Endothelial cell of umbilical vein (primary cell): ENCODE data around the gene POU2AF3. TPM values are rescaled to one million over a fixed set of nuclear protein-coding genes. Genes with fewer than 3 reads are reported as not detected.

Experiments used
- BruUV-seq: library from RNA; stranded (reverse); fragments of 400-500 nt; replicated peaks from 2 replicates; lab custom pipeline; 2021; lab: Mats Ljungman, UMichigan
- CTCF ChIA-PET: fragments of 300-600, 350-600 bp; sonication (Branson Sonifier 250); formaldehyde crosslinking; loops from one replicate; lab custom pipeline; 2021; ENCODE audit warnings: antibody characterized with exemption, inconsistent platforms; lab: Charles Lee
- POLR2A ChIA-PET: fragments of 300-600, 350-600 bp; sonication (Branson Sonifier 250); formaldehyde crosslinking; loops from one replicate; lab custom pipeline; 2021; ENCODE audit warnings: antibody characterized with exemption, inconsistent platforms; lab: Charles Lee
- DNase-seq: peaks from one replicate; pipeline ENCODE4 v3.0.0-alpha.2; 2011; ENCODE audit warnings: low read depth, low spot score
- FAIRE-seq: peaks from 2 replicates; lab custom pipeline; 2011; peaks lifted over from hg19 to GRCh38; lab: Jason Lieb, UNC
- H2AFZ ChIP-seq: 2 replicates; pipeline ENCODE4 v1.6.0; 2012; ENCODE audit warnings: low read depth, low read length, control low read depth, inconsistent platforms
- H3K27ac ChIP-seq: 2 replicates; pipeline ENCODE4 v1.5.1; 2011; ENCODE audit warnings: low read depth, mild to moderate bottlenecking, control low read depth, low read length, moderate library complexity; ENCODE audit not compliant: insufficient read depth
- H3K27me3 ChIP-seq, 2 experiments: 2 replicates each; pipeline versions ENCODE4 v1.6.0 to v1.6.1; 2011; ENCODE audit warnings: low read length in 2 of 2, mixed read lengths in 1 of 2; ENCODE audit not compliant: control insufficient read depth in 2 of 2, insufficient read depth in 2 of 2
- H3K36me3 ChIP-seq, 2 experiments: 2 replicates in 1 of 2; 3 replicates in 1 of 2; pipeline ENCODE4 v1.5.1; 2011; ENCODE audit warnings: low read length in 2 of 2, mild to moderate bottlenecking in 1 of 2, moderate library complexity in 1 of 2; ENCODE audit not compliant: control insufficient read depth in 2 of 2, insufficient read depth in 2 of 2; ENCODE audit errors: extremely low read depth in 1 of 2
- H3K4me1 ChIP-seq: 3 replicates; pipeline ENCODE4 v1.5.1; 2011; ENCODE audit warnings: mild to moderate bottlenecking, low read length; ENCODE audit not compliant: control insufficient read depth, insufficient read depth; ENCODE audit errors: extremely low read depth
- H3K4me2 ChIP-seq: 2 replicates; pipeline ENCODE4 v1.6.1; 2011; ENCODE audit warnings: low read length, control low read depth, mixed read lengths; ENCODE audit not compliant: insufficient read depth
- H3K4me3 ChIP-seq, 3 experiments: fragments of 200-600 bp in 1 of 3; sonication (generic), shearing (Covaris generic) in 1 of 3; replicated peaks in 1 of 3; 2 replicates each; pipeline ENCODE4 v1.5.1; 2011 to 2016; ENCODE audit warnings: control low read depth in 3 of 3, low read length in 3 of 3, mild to moderate bottlenecking in 2 of 3, inconsistent platforms in 1 of 3, low read depth in 1 of 3, moderate library complexity in 1 of 3; ENCODE audit not compliant: insufficient read depth in 1 of 3
- H3K79me2 ChIP-seq: 2 replicates; pipeline ENCODE4 v1.6.0; 2012; ENCODE audit warnings: low read length, inconsistent platforms; ENCODE audit not compliant: control insufficient read depth, insufficient read depth
- H3K9ac ChIP-seq: replicated peaks from 2 replicates; pipeline ENCODE3; 2011; ENCODE audit warnings: low read length, control low read depth; ENCODE audit not compliant: insufficient read depth; ENCODE audit errors: extremely low read depth
- H3K9me1 ChIP-seq: replicated peaks from 3 replicates; pipeline ENCODE4 v1.6.0; 2011; ENCODE audit warnings: mild to moderate bottlenecking, low read length; ENCODE audit not compliant: control insufficient read depth, insufficient read depth; ENCODE audit errors: extremely low read depth
- H3K9me3 ChIP-seq: replicated peaks from 2 replicates; pipeline ENCODE4 v1.5.1; 2012; ENCODE audit warnings: low read length, inconsistent platforms; ENCODE audit not compliant: control insufficient read depth, insufficient read depth
- H4K20me1 ChIP-seq: replicated peaks from 2 replicates; pipeline ENCODE3; 2011; ENCODE audit warnings: mild to moderate bottlenecking, low read length; ENCODE audit not compliant: control insufficient read depth, insufficient read depth; ENCODE audit errors: extremely low read depth
- EZH2 ChIP-seq: IDR thresholded peaks from 2 replicates; pipeline ENCODE4 v1.6.1; 2012; ENCODE audit warnings: borderline replicate concordance, low read depth, mild to moderate bottlenecking, moderate library complexity, low read length, inconsistent platforms; ENCODE audit not compliant: severe bottlenecking
- GATA2 ChIP-seq: IDR thresholded peaks from 2 replicates; pipeline ENCODE4 v1.7.0; 2011; ENCODE audit warnings: low read depth, mild to moderate bottlenecking, moderate library complexity, mixed read lengths, low read length; ENCODE audit not compliant: insufficient read length, insufficient read depth
- MYC ChIP-seq: IDR thresholded peaks from one replicate; pipeline ENCODE4 v1.6.1; 2011; ENCODE audit warnings: mild to moderate bottlenecking, low read depth, low read length
- POLR2A ChIP-seq: IDR thresholded peaks from 2 replicates; pipeline ENCODE4 v1.6.1; 2012; ENCODE audit warnings: low read depth, mild to moderate bottlenecking, control low read depth, low read length
- dilution Hi-C: fragments of 300-500 bp; cut with MboI; formaldehyde crosslinking; loops from one replicate; pipeline ENCODE4 v1.15.0; 2019; ENCODE audit warnings: low sequenced_read_pairs; ENCODE audit not compliant: extremely low pct_ligation_motif_present
- intact Hi-C: fragments of 100-400 bp; cut with micrococcal nuclease; formaldehyde crosslinking; loops from one replicate; pipeline ENCODE4 v1.10.0; 2022
- polyA plus RNA-seq, 4 experiments: library from polyadenylated mRNA; depleted of rRNA in 3 of 4; stranded (reverse) in 3 of 4; unstranded in 1 of 4; fragments of >200 nt; gene quantifications; 2 replicates each; pipeline versions ENCODE4 v1.2.1 to v1.2.3, GENCODE V29; 2011 to 2012; ENCODE audit warnings: missing spikeins in 1 of 4
- total RNA-seq: library from RNA; stranded (reverse); gene quantifications from 2 replicates; pipeline ENCODE4 v1.2.3, GENCODE V29; 2021
- TF ChIP-seq, protein P1 (sequence below): IDR thresholded peaks from 2 replicates; pipeline ENCODE4 v1.6.1; 2011; ENCODE audit not compliant: insufficient read depth, insufficient read length
- TF ChIP-seq, protein P2 (sequence below), 2 donors: IDR thresholded peaks; 1 replicate in 1 of 2; 2 replicates in 1 of 2; pipeline ENCODE4 v1.5.1; 2011; ENCODE audit warnings: low read length in 2 of 2, mild to moderate bottlenecking in 2 of 2, moderate library complexity in 2 of 2, control low read depth in 1 of 2, inconsistent platforms in 1 of 2, low read depth in 1 of 2; ENCODE audit not compliant: insufficient read depth in 1 of 2; ENCODE audit errors: extremely low read depth in 1 of 2

The POU2AF3 gene
- total and polyA plus RNA-seq, 2 donors (not counting 3 experiments of a cell fraction or from before 2014, with no cell fraction given) = not detected

- ChIA-PET POLR2A (no interaction called here), CTCF (no interaction called here)
- intact Hi-C loops = no loop called here
- peaks cover 11 to 28% of the 10 kb centered on the region in 2 experiments for H3K27me3 ChIP-seq
- H4K20me1 ChIP-seq = no peaks in the 10 kb centered on the region
- no peak overlapping the region for H3K9ac ChIP-seq
- H3K4me2 ChIP-seq = no peak overlapping the region
- no peak overlapping the region for H2AFZ ChIP-seq
- H3K36me3 ChIP-seq = no peaks in the 10 kb centered on the region
- no peaks in the 10 kb centered on the region for H3K4me1 ChIP-seq
- H3K9me3 ChIP-seq = no peaks in the 10 kb centered on the region
- dilution Hi-C loops = no loop called here
- no peak for FAIRE-seq
- no TSS peak for BruUV-seq
- no peak for TF ChIP-seq POLR2A
- TF ChIP-seq MYC = no peak
- TF ChIP-seq, protein P1, sequence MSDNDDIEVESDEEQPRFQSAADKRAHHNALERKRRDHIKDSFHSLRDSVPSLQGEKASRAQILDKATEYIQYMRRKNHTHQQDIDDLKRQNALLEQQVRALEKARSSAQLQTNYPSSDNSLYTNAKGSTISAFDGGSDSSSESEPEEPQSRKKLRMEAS = no peak
- no peak for TF ChIP-seq EZH2
- TF ChIP-seq, protein P2, sequence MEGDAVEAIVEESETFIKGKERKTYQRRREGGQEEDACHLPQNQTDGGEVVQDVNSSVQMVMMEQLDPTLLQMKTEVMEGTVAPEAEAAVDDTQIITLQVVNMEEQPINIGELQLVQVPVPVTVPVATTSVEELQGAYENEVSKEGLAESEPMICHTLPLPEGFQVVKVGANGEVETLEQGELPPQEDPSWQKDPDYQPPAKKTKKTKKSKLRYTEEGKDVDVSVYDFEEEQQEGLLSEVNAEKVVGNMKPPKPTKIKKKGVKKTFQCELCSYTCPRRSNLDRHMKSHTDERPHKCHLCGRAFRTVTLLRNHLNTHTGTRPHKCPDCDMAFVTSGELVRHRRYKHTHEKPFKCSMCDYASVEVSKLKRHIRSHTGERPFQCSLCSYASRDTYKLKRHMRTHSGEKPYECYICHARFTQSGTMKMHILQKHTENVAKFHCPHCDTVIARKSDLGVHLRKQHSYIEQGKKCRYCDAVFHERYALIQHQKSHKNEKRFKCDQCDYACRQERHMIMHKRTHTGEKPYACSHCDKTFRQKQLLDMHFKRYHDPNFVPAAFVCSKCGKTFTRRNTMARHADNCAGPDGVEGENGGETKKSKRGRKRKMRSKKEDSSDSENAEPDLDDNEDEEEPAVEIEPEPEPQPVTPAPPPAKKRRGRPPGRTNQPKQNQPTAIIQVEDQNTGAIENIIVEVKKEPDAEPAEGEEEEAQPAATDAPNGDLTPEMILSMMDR (IDR thresholded peaks at IDR 0.05; ENCODE audit: extremely low read depth in 1 of 2, insufficient read depth in 1 of 2, low read depth in 1 of 2, low read length in 2 of 2) = no peak
- no peak for TF ChIP-seq GATA2
- H3K79me2 ChIP-seq = no peaks in the 10 kb centered on the region
- no peak overlapping the region for H3K4me3 ChIP-seq
- DNase-seq = no peak
- H3K27ac ChIP-seq = no peak overlapping the region
- no peaks in the 10 kb centered on the region for H3K9me1 ChIP-seq
These were observed 8.0 kb downstream of the POU2AF3 start for GRCh38 chr11:111306321-111306720.
